GM18873 (cell line): Measurements from ENCODE around the gene RAB10.
"Not testable (repeated sequence)": the region's sequence is repeated elsewhere in the genome, so short reads cannot be mapped to it uniquely, and the experiment has no call there.

ENCODE experiments used
- ATAC-seq: cut with Tn5 transposase; IDR thresholded peaks from one replicate; pipeline ENCODE4 v1.9.1; 2021; ENCODE audit warnings: mild to moderate bottlenecking, moderate library complexity, moderate number of reproducible peaks; ENCODE audit not compliant: unreplicated experiment, low FRiP score

Gene RAB10

DNA sequence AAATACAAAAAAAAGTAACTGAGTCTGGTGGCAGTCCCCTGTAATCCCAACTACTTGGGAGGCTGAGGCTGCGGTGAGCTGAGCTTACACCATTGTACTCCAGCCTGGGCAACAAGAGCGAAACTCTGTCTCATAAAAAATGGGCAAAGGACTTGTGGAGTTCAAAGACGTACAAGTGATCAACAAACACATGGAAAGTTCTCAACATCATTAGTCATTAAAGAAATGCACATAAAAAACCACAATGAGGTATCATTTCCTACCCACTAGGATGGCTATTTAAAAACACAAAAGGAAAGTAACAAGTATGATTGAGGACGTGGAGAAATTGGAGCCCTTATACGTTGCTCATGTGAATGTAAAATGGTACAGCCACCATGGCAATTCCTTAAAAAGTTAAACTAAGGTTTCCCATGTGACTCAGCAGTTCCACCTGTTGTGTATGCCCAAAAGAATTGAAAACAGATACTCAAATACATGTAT is 52.3 kb downstream of the RAB10 start:
- ATAC-seq: no peak

DNA sequence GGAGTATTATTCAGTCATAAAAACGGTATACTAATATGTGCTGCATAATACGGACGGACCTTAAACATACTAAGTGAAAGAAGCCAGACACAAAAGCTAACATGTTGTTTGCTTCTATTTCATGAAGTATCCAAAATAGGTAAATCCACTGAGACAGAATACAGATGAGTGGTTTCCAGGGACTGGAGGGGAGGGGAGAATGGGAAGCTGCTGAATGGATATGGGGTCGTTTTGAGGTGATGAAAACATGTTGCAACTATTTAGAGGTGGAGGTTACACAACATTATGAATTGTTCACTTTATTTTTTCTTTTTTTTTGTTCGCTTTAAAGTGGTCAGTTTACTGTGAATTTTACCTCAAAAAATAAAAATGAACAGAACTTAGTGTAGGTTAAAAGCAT is 52.9 kb downstream of the RAB10 start:
- ATAC-seq: no peak

DNA sequence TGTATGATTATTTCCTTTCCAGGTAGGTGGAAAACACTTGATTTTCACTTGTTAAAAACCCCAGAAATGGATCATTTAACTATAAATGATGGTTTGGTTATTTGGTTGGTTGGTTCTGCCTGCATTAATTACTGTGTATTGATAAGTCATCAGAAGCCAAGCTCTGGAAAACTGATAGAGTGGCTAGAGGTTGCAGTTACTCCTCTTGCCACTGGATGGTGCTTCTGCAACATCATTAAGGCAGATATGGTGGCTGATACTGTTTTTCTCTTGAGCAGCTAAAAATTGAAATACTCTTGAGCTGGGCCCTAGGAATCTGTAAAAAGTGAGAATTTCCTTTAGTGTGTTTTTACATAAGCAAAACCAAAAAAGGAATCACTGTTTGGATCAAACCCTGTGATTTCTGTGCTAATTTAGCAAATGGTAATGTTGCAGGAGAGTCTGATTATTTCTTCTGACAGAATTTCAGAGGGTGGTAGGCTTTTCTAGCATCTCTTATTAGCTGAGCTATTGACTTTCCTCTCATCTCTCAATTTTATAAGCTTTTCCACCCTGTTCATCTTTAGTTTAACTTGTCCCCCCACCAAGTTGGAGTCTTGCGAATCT is 54.3 kb downstream of the RAB10 start:
- no peak for ATAC-seq

DNA sequence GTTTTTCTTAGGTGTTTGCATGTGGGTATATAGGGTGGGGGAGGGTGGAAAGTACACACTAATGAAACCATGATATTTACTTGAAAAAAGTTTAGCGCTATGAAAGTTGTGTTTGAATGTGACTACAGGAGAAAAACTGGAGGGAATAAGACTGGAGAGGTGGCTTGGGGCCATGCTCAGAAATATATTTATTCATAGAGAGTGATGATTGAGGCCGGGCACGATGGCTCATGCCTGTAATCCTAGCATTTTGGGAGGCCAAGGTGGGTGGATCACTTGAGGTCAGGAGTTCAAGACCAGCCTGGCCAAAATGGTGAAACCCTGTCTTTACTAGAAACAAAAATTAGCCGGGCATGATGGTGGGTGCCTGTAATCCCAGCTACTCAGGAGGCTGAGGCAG is 55.0 kb downstream of the RAB10 start:
- ATAC-seq: not testable (repeated sequence)

DNA sequence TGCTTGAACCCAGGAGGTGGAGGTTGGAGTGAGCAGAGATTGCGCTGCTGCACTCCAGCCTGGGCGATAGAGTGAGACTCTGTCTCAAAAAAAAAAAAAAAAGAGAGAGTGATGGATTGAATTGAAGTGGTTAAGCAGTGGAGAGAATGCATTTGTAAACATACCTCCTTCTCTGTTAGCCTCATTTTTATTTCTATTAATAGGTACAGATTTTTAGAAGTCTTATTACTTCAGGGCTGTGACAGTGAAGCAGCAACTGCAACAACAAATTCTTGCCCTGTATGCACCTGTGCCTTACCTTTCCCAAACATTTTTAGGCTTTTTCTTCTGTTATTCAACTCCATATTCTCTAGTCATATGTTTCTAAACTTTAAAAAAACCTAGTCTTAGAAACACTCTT is 55.5 kb downstream of the RAB10 start:
- no peak for ATAC-seq

DNA sequence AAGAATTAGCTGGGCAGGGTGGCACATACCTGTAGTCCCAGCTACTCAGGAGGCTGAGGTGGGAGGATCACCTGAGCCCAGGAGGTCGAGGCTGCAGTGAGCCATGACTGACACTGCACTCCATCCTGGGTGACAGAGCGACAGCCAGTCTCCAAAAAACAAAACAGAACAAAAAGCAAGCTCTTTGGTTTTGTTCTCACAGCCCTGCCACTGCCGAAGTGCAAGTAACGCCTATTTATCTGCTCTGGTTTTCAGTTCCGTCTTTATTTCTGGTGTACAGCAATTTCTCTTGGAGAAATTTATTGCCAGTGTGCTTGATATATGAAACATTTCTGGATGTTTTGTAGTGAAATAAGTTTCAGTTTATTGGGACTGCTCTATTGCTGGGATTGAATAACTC is 61.9 kb downstream of the RAB10 start:
- ATAC-seq: no peak

DNA sequence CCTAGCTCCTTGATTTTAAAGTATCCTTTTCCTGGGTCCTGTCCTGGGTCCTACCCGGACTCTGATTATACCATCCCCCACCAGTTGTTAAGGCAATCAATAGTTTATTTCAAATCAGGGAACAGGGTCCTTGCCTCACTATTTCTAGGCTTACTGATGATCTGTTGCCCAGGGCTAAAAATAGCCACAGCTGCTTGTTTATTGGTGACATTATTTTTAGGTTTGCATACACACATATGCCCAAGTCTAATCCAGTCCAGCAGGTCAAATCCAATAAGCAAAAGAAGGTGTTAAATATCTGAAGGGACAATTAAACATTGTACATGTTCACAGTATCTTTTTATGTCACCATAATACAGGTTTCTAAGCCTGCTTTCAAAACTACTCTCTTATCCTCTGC is 66.0 kb downstream of the RAB10 start:
- no peak for ATAC-seq

DNA sequence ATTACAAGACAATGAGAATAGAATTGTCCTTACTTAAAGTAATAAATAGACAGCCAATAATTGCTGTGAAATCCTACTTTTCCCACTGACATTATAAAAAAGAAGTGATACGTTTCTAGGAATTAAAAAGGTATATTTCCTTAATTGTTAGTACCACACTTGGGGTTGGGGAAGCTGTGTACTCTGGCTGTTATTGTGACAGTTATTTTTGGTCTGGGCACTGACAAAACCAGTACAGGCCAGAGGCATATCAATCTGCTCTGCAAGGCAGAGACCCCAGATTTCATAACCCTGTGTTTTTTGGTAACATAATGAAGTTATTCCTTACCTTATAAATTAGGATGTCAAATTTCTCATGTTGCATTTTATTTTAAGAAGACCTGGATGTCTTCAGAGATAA is 66.5 kb downstream of the RAB10 start:
- ATAC-seq: no peak

DNA sequence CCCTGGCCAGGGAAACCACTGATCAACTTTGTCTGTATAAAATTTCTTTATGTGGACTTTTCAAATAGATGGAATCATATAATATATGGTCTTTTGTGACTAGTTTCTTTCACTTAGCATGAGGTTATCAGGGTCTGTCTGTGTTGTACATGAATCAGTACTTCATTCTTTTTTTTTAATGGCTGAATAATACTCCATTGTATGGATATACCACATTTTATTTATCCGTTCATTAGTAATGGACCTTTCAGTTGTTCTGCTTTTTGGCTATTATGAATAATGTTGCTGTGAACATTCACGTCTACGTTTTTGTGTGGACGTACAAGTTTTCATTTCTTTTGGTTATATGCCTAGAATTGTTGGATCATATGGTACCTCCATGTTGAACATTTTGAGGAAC is 69.9 kb downstream of the RAB10 start:
- ATAC-seq: no peak

DNA sequence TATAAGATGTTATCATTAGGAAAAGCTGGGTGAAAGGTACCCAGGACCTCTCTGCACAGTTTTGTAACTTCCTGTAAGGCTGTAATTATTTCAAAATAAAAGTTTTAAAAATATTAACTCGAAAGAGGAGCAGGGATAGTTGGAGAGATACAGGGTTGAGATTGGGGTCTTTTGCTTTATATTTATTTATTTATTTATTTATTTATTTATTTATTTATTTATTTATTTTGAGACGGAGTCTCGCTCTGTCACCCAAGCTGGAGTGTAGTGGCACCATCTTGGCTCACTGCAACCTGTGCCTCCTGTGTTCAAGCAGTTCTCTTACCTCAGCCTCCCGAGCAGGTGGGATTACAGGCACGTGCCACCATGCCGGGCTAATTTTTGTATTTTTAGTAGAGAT is 74.8 kb downstream of the RAB10 start:
- ATAC-seq: not testable (repeated sequence)

DNA sequence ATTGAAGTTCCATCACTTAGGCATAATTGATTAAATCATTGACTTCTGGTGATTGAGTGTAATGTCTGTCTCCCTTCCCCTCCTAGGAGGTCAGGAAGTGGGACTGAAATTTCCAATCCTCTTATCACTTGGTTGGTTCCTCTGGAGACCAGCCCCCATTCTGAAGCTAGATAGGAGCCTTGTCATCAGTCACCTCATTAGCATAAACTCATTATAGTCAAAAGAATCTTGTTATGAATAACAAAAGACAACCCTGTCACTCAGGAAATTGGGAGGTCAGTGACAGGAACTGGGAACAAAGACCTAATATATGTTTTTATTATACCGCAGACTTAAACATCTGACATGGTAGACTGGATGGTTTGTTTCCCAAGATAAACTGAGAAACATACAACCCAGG is 78.3 kb downstream of the RAB10 start:
- ATAC-seq: no peak

DNA sequence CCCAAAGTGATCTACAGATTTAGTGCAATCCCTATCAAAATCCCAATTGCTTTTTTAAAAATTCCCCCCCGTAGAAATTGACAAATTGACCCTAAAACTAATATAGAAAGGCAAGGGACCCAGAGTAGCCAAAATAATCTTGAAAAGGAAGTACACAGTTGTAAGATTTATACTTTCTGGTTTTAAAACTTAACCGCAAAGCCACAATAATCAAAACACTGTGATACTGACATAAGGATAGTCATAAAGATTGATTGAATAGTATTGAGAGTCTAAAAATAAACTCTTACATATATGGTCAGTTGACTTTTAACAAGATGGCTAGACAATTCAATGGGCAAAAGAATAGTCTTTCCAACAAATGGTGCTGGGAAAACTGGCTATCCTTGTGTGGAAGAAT is 80.3 kb downstream of the RAB10 start:
- ATAC-seq: no peak

DNA sequence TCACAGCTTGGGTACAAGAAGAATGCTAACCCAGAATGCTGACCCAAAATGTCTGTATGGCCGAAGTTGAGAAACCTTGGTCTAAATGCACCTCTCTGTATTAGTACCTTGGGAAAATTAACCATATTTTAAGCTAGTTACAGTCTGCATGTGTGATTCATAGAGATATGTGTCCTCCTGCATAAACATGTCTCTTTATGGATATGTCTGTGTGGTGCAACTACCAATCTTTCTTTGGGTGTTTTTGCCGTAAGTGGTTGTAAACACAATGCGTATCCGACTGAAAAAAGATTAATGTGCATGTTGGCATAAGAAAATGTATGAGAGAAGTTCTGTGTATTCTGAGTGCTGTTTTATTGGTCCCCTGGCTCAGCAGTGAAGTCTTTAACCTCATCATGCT is 84.8 kb downstream of the RAB10 start:
- no peak for ATAC-seq

DNA sequence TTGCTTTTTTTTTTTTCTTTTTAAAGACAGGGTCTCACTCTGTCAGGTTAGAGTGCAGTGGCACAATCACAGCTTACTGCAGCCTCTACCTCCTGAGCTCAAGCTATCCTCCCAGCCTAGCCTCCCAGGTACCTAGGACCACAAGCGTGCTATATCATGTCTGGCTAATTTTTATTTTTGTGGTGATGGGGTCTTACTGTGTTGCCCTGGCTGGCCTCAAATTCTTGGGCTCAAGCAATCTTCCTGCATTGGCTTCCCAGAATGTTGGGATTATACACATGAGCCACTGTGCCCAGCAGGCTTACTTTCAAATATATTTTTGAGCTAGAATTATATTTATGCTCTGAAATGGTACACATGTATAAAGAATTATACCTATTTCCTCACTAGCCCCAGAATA is 85.6 kb downstream of the RAB10 start:
- ATAC-seq: no peak

DNA sequence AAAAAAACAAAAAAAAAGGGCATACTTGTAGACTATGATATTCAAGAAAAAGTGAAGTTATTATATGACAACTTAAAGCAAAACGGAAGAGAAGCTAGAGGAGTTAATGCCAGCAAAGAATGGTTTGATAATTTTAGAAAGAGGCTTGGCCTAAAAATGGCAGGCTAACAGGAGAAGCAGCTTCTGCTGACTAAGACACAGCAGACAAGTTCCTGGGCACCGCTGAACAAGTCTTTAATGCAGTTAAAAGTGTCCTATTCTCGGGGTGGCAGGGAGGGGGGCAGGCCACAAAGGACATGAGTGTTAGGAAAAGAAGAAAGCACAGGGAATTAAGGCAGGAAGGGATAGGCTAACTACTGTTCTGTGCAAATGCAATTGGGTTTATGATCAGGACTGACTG is 88.7 kb downstream of the RAB10 start:
- ATAC-seq: no peak

DNA sequence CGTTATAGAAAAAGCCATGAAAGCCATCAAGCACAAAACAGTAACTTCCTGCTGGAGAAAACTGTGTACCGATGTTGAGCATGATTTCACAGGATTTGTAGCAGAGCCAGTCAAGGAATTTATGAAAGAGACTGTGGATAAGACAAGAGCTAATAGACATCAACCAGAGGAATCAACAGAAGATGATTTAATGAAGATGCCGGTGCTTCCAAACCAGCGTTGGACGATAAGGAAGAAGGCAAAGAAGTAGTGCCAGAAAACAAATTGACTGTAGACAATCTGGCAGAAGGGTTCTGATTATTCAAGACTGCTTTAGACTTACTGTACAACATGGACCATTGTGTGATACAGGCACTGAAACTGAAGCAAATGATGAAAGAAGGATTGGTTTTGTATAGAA is 89.5 kb downstream of the RAB10 start:
- no peak for ATAC-seq

DNA sequence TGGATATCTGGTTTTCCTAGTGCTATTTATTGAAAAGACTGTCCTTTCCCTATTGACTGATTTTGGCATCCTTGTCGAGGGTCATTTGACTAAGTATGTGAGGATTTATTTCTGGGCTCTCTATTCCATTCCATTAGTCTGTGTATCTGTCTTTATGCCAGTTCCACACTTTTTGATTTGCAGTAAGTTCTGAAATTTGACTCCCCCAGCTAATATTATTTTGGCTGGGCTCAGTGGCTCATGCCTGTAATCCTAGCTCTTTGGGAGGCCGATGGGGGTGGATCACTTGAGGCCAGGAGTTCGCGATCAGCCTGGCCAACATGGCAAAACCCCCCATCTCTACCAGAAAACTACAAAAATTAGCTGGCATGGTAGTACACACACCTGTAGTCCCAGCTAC is 92.2 kb downstream of the RAB10 start:
- no peak for ATAC-seq

DNA sequence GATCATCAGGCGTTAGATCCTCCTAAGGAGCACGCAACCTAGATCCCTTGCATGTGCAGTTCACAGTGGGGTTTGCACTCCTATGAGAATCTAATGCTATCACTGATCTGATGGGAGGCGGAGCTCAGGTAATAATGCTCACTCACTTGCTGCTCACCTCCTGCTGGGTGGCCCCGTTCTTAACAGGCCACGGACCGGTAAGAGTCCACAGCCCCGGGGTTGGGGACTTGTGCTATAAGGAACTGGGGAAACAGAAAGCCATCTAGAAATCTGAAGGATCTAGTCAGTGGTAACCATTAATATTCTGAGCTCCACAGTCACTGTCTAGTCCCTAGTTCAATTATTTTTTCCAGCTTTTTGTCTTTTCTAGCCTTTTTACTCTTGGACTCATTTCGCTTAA is 94.3 kb downstream of the RAB10 start:
- no peak for ATAC-seq

DNA sequence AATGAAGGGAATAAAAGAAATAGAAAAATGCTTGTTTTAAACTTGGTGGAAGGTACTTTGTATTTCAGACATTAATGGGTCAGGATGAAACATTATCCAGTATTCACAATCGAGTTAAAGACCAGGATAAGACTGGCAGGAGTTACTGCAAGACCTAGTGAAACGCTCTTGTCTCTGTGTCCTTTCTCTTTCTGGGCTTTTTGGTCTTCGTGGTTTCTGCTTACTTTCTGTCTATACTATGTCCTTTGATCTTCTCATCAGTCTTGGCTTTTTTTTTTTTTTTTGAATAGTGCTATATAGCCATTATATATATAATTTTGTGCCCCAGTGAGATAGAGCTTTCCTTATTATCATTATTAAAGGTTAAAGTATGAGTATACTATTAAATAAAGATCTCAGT is 96.9 kb downstream of the RAB10 start:
- ATAC-seq: no peak

DNA sequence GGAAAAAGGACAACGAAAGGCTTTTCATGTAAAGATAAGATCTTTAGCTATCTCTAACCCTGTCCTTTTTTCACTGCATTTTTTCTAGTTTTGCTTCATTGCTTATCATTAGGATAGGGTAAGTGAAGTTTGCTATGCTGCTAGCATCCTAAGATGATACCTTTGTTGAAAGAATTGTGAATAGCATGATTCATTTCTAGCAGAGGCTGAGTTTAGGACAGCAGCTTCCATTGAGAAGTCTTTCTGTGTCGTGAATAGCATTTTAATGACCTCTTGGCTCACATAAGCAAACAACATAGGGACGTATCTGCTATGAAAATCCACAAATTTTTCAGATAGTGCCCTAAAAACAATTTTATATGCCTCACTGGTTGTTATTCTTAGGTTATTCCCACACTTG is 102.6 kb downstream of the RAB10 start:
- ATAC-seq: no peak

DNA sequence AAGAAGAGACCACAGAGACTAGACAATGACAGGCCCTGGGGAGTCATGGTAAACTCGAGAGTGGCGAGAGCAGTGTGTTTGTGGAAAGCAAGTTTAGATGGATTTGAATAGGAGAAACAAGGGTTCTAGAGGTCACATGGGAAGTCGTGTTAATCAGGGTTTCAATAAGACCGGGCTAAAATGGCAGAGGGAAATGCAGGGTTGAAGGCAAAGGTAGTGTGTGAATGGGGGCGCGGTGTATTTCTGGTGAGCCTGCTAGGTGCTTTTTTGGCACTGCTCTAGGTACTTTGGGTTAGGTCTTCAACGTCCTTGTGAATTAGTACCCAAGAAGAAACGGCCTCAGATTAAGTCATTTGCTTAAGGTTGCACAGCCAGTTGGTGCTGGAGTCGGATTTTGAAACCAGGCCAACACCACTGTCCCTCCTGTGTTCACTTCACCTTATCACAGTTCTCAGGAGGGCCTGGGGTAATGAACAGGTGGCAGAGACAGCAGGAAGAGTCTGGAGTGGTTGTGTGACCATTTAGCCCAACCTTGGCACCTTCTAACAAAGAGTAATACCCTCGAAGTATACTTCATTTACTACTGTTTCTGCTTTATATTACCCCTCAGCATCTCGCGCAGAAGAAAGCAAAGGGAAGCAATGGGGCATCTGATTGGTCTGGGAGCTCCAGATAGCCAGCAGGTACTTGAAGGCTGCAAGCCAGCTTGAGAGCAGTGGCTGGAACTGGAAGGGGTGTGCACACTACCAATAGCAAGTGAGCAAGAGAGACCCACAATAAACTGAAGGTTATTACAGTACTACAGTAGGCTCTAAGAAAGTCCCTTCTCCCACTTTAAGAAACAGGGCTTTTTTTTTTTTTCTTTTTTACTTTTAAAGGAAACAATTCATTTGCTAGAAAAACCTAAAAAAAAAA is 105.6 kb downstream of the RAB10 start:
- no peak for ATAC-seq

DNA sequence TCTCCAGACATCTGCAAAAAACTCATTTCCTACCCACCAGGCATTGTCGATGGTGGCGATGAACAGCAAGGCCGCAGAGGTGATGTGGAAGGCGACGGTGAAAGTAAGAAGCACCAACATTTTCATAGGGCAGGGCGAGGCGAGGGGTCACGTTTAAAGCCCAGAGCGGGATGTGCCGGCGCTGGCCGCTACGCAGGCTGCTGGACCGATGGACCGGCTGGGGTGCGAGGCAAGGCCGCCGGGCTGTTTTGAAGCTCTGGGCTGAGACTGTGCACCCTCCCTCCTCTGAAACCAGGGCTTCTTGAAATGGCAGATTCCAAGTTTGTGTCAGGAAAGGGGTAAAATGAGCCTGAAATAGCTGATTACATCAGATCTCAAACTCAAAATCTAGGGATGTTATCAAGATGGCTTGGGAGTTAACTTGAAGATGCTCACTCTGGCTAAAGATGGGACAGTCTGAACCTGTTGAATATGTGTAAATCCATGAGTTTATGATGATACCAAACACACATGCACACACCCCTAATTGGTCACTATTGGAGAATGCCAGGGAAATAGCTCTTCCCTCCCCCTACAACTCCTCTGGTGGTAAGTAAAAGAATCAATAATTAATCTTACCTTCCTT is 107.4 kb downstream of the RAB10 start:
- ATAC-seq: no peak
